A204.1 (cell line): ENCODE results near the gene TMEM131L.

Experiments
- FAIRE-seq: peaks from 2 replicates; lab custom pipeline; 2012; peaks lifted over from hg19 to GRCh38; lab: Jason Lieb, UNC

The TMEM131L gene

DNA sequence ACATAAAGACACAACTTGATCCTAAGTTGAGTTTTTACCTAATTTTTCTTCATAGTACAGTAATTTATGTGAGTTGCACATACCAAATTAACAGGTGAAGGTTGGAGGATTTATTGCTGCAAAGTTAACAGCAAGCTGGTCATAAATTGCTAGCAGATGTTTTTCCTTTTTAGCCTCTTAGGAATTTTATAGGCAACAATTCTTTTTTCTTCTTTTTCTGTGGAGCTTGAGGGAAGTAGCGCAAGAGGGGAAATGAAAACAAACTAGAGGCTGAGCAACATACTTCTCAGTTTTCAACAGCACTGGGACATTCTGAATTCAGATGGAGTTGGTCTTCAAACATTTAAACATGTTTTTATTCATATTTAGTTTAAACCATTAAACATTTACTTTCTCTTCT is 154.2 kb downstream of the TMEM131L start:
- FAIRE-seq: no peak

DNA sequence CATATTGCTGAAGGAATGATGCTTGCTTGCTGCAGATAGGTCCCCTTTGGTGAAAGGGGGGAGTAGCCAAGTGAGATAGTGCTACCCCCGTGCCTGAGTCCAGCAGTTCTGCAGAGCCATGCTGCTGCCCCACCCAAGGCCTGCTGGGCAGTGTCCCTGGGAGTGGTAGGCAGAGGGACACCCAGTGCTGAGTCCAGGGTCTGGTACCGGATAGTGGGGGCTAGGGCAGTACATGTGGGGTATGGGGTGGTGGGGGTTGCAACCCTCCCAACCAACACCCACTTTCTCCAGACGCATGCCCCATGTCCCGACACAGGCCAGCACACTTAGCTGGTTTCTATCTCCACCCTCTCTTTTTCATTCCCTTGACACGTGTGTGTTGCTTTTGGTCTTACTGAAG is 155.9 kb downstream of the TMEM131L start:
- FAIRE-seq: no peak

DNA sequence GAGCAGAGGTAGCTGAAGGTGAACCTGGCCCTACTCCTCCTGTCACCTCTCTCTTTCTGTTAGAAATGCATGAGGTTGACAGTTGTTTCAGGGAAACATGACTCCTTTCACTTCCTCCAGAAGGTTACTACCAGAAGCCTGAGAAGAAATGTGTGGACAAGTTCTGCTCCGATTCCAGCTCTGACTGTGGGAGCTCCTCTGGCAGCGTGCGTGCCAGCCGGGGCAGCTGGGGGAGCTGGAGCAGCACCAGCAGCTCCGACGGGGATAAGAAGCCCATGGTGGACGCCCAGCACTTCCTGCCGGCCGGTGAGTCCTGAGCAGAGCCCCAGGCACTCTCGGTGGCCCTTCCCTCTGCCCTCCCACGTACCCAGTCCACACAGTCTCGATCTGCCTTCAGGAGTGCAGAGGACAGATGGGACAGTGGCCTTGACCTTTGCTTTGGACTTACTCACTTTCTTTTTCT is 156.6 kb downstream of the TMEM131L start:
- FAIRE-seq: no peak

DNA sequence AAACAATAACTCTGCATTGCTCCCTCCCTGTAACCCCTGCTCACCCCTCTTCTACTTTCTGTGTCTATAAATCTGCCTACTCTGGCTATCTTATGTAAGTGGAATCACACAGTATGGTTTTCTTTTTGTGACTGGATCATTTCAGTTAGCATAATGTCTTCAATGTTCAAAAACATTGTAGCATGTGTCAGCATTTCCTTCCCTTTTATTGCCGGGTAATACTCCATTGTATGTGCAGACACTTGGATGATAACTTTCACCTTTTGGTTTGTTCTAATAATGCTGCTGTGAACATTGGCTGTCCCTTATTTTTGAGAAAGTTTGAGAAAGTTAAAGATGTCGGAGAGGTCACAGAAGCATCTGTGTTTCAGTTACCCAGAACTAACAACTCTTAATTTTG is 157.3 kb downstream of the TMEM131L start:
- no peak for FAIRE-seq

DNA sequence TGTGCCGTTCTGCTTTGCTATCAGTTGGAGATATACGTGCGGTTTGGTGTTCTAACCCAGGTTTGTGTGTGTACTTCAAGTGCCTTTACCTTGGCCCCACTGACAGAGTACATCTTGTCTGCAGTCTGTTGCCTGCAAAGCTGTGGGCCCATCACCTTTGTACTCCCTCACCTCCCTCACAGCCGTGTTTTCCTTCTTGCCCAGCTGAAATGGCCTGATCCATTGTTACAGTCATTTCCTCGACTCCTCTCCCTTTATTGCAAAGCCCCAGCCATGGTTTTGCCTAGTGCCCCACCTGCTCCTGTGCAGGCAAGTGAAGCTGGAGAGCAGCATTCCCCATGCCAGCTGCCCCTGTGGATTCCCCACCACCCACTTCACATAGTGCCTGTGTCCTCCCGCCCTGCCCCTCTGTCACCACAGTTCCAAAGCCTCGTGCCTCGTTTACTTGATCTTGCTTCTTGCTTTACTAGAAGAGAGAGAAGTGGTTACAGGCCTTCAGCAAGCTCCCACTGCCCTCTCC is 162.7 kb downstream of the TMEM131L start:
- no peak for FAIRE-seq

DNA sequence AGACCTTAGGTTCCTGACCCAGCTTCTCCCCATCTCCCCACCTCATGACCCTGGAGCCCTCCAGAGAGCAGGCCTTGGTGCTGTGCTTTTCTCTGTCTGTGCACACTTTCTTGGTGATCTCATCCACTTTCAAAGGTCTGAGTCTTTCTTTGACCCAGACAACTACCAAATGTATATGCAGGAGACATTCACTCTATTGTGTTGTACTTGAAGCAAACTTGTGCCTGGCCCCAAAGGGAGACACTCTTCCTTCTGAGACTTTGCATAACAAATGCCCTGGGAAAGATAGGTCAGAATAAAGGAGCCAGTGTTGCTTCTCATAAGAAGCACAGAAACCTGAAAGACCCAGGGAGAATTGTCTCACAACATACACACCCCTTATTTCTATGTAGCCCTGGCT is 163.6 kb downstream of the TMEM131L start:
- no peak for FAIRE-seq

DNA sequence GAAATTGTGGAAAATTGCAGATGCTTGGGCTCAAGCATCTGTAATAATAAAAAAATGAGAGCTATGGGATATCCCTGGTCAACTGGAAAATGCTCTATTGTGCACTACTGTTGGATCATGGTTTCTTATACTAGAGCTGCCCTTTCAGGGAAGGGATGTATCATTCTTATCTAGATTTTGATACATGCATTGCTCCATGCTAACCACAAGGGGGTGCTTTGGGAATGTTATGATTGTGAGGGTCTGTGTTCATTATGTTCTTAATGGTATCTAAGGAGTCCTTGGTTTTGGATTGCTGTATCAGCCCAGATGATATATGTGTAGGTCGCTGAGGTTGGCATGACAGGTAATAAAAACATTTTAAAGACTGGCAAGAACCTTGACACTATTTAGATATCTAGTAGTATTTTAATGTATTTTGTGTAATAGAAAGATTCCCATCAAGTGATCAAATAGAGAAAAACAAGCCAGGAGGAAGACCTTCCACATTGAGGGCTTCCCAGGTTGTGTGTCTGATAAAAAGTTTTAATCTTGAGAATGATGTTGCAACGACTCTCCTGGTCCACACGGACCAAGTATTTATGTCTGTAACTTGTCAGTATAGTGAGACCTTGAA is 168.7 kb downstream of the TMEM131L start:
- FAIRE-seq: no peak

DNA sequence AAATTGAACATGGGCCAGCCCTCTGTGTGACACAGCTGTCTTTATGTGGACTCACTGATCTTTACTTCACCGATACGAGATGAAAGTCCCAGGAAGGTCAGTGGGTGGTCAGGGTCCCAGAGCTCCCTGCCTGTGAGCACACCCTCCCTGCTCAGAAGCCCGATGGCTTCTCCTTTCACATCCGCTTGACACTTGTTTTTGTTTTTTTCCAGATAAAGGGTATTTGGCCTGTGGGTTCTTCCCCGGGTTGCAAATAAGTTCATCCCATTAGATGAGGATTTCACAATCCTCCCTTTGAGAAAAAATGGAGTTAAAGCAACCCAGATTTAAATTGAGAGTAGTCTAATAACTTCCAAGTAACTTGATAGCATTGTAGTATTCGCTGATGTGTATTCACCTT is 169.7 kb downstream of the TMEM131L start:
- no peak for FAIRE-seq

DNA sequence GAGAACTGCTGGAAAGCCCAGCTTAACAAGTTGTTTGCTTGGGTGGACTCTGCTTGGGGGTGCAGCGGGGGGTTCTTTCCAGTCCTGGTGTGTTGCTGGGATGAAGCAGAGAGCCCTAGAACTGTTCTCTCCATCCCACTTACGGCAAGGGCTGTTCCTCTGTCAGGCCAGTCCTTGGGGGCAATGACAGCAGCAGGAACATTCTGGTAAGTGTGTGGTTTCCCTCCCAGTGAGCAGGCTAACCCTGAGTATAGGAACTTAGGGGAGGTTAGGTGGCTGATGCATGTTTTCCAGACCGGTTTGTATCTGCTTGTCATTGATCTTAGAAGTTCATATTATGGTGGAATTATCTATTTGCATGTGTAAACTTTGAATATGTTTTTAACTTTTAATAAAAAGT is 171.0 kb downstream of the TMEM131L start:
- FAIRE-seq: no peak

DNA sequence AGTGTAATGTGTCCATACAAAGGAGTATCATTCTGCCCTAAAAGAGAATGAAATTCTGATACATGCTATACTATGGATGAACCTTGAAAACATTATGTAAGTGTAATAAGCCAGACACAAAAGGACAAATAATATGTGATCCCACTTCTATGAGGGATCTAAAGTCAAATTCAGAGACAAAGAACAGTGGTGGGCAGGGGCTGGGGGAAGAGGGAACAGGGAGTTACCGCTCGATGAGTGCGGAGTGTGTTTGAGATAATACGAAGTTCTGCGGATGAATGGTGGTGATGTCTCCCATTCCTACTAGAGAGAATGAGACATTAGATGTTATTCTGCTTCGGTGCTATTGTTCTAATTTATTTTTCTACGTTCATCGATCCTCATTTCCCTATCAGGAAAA is 171.9 kb downstream of the TMEM131L start:
- FAIRE-seq: no peak

DNA sequence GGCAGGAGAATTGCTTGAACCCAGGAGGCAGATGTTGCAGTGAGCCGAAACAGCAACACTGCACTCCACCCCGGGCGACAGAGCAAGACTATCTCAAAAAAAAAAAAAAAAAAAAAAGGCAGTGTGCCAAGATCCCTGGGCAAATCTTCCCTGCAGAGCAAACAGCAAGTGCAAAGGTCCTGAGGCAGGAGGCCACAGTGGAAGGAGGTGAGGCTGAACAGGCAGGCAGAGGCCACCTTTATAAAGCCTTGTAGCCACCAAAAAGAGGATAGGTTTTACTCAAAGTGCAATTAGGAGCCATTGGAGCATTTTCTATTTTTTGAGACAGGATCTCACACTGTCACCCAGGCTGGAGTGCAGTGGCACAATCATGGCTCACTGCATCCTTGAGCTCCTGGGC is 172.8 kb downstream of the TMEM131L start:
- FAIRE-seq: no peak

DNA sequence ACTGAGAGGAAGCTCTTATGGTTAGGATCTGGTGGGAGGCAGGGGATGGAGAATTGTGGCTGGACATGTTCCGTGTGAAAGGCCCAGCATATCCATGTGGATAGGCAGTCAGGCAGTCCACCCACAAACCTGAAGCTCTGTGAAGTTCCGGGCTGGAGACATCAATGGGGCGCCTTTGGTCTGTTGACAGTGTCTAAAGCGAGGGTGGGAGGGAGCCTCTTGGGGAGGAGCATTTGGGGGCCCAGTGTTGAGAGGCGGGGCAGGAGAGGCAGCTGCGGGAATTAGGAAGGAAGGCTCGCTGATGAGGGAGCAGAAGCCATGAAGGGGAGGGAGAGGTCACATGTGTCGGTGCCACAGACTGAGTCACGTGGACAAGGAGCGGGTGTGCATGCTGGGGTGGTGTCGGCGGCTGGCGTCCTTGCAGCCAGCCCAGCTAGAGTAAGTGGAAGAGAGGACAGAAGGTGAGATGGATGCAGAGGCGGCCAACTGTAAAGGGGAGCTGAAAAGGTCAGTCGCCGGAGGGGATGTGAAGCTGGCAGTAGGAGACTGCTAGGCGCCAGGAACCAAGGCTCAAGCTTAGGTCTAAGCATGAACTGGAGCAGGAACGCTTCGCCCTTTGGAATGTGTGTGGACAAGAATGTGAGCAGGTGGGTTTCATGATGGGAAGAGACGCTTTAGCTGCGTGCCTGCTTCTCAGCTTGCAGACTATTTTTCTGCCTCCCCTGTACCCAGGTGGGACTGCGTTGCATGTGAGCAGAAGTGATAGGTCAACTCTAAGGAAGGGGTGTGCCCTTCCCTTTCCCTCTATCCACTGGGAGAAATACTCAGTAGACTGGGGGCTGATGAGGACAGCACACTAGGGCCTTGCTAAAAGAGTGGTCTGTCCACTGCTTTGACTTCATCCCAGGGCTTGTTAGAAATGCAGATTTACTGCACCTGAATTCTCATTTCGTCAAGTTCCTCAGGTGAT is 174.0 kb downstream of the TMEM131L start:
- no peak for FAIRE-seq

DNA sequence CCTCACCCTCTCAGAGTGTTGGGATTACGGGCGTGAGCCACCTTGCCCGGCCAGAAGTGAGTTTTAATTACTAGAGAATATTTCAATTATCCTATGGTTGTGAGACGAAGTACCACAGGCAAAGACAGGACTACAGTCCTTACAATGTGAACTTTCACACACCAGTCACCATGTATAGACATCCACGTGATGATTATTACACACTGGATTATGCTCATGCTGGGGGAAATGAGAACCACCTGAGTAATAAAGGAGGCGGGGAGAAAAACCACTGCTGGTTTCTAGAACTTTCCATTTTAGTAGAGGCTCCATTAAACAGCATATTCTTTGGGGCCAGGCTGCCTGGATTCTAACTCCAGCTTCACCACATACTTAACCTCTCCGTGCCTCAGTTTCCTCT is 175.4 kb downstream of the TMEM131L start:
- FAIRE-seq: no peak

DNA sequence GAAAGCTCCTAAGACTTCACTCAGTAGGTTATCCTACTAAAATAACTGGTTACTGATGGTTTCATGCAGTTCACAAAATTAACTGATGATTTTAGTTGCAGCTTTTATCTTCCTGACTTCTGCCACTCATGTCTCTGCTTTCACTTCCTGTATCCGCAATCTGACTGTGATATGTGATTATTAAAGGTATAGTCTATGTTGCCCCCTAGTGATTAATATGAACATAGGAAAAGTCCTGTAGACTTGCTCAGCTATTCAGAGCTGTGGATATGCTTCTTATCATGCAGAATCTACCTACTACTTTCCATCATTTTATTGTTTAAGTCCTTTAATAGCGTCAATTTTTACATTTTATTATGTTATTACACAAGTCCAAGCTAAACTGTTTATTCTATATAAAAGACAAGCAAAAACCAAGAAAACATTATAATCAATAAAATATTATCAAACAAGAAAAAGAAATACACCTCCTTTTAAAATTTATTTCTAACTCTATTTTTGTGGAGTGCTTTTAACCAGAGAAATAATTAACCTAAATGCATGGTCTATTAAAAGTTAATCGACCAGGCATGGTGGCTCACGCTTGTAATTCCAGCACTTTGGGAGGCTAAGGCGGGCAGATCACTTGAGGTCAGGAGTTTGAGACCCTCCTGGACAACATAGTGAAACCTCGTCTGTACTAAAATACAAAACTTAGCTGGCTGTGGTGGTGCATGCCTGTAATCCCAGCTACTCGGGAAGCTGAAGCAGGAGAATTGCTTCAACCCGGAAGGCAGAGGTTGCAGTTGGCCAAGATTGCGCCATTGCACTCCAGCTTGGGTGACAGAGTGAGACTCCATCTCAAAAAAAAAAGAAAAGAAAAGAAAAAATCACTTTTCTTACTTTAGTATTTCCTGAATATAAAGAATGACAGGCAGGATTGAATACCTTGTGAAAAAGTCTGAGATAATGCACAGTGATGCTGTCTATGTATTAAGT is 177.5 kb downstream of the TMEM131L start:
- peak; percentile 93 for FAIRE-seq

DNA sequence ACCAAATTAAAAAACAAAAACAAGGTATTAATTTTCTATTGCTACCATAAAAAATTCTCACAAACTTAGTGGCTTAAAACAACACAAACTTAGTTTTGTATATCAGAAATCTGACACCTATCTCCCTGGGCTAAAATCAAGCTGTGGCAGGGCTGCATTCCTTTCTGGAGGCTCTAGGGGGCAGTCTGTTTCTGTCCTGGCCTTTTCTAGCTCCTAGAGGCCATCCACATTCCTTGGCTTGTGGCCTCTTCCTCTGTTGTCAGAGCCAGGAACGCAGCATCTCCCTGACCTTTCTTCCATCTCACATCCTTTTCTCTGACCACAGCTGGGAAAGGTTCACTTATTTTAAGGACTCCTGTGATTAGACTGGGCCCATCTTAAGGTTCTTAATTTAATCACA is 179.0 kb downstream of the TMEM131L start:
- FAIRE-seq: no peak

DNA sequence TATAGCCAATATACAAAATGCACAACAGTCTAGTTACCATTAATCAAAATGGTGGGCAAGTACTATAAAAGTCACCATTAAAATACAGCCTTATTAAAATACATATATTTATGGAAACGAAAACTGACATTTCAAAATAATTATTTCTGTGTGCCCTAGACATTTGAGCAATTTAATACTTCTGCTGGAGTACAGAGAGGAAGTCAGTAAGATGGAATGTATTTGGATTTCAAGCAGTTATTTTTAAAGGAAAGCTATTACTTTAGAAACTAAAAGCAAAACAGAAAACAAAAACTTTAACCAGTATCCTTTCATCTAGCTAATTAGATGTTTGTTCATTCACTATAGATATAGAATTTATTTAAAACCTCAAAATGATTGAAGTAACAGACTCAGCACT is 180.1 kb downstream of the TMEM131L start:
- FAIRE-seq: no peak

DNA sequence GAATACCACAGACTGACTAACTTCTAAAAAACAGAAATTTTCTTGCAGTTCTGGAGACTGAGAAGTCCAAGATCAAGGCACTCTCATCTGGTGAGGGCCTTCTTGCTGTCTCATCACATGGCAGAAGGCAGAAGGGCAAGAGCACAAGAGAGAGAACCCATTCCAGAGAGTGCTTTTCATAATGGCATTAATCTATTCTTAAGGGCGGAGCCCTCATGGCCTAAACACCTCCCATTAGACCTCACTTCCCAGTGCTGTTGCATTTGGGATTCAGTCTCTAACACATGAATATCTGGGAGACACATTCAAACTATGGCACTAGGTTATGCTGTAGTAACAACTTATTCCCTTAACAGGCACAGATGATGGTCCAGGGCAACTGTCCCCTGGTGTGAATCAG is 180.8 kb downstream of the TMEM131L start:
- FAIRE-seq: no peak

DNA sequence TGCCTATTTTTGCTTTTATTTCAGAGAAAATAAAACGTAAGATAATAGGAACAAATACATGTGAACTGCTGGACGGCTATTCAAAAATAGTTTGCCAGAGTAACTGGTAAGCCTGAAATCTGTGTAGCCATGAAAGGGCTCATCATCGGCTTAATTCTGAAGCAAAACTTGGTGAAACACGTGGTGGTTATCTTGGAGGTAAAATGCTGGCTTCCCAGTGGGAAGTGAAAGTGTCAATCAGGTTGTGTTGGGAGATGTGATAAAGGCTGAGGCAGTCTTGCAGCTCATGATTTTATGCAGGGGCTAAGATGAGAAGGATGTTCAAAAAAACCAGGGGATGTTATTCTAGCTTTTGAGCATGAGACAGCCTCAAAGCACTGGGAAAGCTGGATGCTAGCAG is 181.8 kb downstream of the TMEM131L start:
- FAIRE-seq: no peak

DNA sequence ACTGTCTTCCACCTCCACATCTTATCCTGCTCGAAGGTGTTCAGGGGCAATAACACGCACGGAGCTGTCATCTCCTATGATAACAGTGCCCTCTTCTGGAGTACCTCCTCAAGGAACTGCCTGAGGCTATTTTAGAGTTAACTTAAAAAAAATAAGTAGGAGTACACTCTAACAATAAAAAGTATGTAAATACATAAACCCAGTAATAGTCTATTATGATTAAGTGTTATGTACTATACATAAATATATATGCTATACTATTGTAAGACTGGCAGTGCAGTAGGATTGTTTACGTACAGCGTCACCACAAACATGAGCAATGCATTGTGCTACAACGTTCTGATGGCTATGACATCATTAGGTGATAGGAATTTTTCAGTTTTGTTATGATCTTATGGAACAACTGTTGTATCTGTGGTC is 183.4 kb downstream of the TMEM131L start:
- peak; percentile 47 for FAIRE-seq

DNA sequence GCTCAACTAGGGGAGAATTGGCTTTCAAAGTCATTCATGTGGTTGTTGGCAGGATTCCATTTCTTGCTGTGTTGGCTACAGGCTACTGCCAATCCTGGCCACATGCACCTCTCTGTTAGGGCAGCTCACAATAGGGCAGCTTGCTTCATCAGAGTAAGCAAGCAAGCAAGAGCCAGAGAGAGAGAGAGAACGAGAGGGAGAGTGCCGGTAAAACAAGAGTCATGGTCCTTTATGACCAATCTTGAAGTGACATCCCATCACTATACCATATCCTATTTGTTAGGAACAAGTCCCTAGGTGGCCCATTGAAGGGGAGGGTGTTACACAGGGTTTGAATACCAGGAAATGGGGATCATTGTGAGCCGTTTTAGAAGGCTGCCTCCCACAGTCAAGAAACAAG is 185.0 kb downstream of the TMEM131L start:
- no peak for FAIRE-seq

DNA sequence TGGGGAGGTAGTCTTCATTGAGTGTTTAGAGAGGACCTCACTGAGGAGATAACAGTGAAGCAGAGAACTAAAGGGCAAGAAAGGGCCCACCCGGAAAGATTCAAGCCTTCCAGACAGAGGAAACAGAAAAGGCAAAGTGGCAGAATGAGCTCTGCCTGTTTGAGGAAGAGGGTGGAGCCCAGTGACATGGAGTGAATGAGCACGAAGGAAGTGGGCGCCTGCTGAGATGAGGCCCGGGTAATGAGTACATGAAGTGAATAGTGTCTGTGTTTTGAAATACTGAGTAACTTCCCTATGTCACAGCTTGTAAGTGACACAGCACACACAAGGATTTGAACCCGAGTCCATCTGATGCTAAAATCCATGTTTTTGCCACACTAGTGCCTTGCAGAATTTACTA is 185.4 kb downstream of the TMEM131L start:
- FAIRE-seq: no peak
